ENCODE measurements around the gene GABRB3.
"Not testable (repeated sequence)": the region's sequence is repeated elsewhere in the genome, so short reads cannot be mapped to it uniquely, and the experiment has no call there.

Gene GABRB3

DNA sequence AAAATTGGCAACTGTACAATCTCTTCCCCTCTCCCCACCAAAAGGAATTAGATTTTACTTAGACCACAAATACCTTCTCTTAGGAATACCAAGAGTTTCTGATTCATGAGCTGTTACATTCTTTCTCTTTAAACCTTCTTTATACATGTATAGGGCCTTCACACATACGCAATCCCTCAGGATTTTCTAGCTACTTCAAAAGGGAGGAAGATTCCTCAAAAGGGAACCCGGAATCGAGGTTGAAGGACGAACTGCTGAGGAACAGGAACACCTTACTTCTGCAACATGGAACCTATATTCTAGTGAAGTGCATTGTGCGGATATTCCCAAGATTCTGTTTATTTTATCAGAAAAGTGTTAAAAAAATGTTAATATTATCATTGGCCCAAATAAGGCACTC lies 52.3 kb downstream of the GABRB3 start:
- Histone ChIP-seq H3K27ac (no peak overlapping the region), H3K4me3 (ENCODE audit: low read depth, low read length) (no peak overlapping the region), H3K27me3 (ENCODE audit: insufficient read depth, low read depth, severe bottlenecking) (no peaks in the 10 kb centered on the region), H3K9me3 (ENCODE audit: severe bottlenecking) (no peaks in the 10 kb centered on the region), H3K36me3 (no peaks in the 10 kb centered on the region; the same call in 1 of the 2 replicates)
- no peak for DNase-seq
- TF ChIP-seq CTCF (IDR thresholded peaks at IDR 0.05; ENCODE audit: low read depth, low read length), result no peak

- H3K27ac ChIP-seq; H3K4me3 ChIP-seq (ENCODE audit: low read depth, low read length): not testable (repeated sequence)
Measured at GRCh38 chr15:26719866-26720265, 53.0 kb downstream of the GABRB3 start.

GRCh38 chr15:26716069-26716468 lies 56.8 kb downstream of the GABRB3 start:
- H3K27me3 ChIP-seq (ENCODE audit: insufficient read depth, low read depth, severe bottlenecking), result no peaks in the 10 kb centered on the region
- no peak overlapping the region for H3K4me3 ChIP-seq (ENCODE audit: low read depth, low read length)
- H3K27ac ChIP-seq, result no peak overlapping the region
- no peak for DNase-seq
- no peaks in the 10 kb centered on the region for H3K9me3 ChIP-seq (ENCODE audit: severe bottlenecking)
- no peak for TF ChIP-seq CTCF (IDR thresholded peaks at IDR 0.05; ENCODE audit: low read depth, low read length)
- H3K36me3 ChIP-seq, result no peaks in the 10 kb centered on the region

More at GRCh38 chr15:26719866-26720265, 53.0 kb downstream of the GABRB3 start:
- H3K27me3 ChIP-seq (ENCODE audit: insufficient read depth, low read depth, severe bottlenecking); DNase-seq; H3K36me3 ChIP-seq; H3K9me3 ChIP-seq (ENCODE audit: severe bottlenecking): not testable (repeated sequence)

GRCh38 chr15:26713498-26713897 lies 59.4 kb downstream of the GABRB3 start:
- H3K27ac ChIP-seq, result no peak overlapping the region
- no peak overlapping the region for H3K4me3 ChIP-seq (ENCODE audit: low read depth, low read length)
- H3K27me3 ChIP-seq (ENCODE audit: insufficient read depth, low read depth, severe bottlenecking), result no peaks in the 10 kb centered on the region
- no peaks in the 10 kb centered on the region for H3K9me3 ChIP-seq (ENCODE audit: severe bottlenecking)
- no peak for DNase-seq
- no peak for TF ChIP-seq CTCF (IDR thresholded peaks at IDR 0.05; ENCODE audit: low read depth, low read length)
- H3K36me3 ChIP-seq, result no peaks in the 10 kb centered on the region

DNA sequence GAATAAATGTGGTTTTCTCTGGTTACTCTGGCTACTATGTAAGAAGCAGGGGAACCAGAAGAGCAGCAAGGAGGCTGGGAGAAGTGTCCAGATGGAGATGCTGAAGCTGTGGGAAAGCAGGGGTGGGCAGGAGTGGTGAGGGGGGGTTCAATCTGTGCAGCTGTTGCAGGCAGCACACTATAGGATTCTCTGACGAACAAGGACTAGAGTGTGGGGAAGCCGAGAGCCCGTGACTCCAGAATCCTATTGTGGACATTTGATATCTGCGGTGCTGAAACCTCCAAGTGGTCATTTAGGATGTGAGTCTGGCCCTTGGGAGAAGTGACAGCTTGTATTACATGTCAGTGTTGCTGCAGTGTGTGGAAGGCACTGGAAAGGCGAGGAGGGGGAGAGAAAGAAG lies 60.5 kb downstream of the GABRB3 start:
- no peaks in the 10 kb centered on the region for H3K36me3 ChIP-seq
- TF ChIP-seq CTCF (IDR thresholded peaks at IDR 0.05; ENCODE audit: low read depth, low read length), result no peak
- H3K27me3 ChIP-seq (ENCODE audit: insufficient read depth, low read depth, severe bottlenecking), result no peaks in the 10 kb centered on the region
- H3K4me3 ChIP-seq (ENCODE audit: low read depth, low read length), result no peak overlapping the region
- no peak overlapping the region for H3K27ac ChIP-seq
- H3K9me3 ChIP-seq (ENCODE audit: severe bottlenecking), result no peaks in the 10 kb centered on the region
- DNase-seq, result no peak

DNA sequence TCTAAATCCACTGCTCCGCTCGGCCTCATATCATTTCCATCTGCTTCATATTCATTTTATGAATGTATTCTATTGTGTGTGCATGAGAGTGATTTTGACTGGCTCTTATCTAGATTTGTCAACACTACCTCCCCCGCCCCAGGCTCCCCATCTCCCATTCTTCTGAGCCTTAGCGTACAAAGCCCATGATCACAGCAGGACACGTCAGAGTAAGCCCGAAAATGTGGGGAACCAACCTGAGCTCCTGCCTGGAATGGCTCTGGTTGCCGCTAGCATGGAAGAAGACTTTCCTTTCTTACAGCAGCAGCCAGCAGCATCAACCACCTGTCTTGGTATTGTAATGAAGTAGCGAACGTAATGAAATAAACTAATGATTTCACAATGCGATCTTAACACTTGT lies 61.4 kb downstream of the GABRB3 start:
- Histone ChIP-seq H3K27me3 (ENCODE audit: insufficient read depth, low read depth, severe bottlenecking) (no peaks in the 10 kb centered on the region), H3K4me3 (ENCODE audit: low read depth, low read length) (no peak overlapping the region)
- TF ChIP-seq CTCF (IDR thresholded peaks at IDR 0.05; ENCODE audit: low read depth, low read length), result no peak

More for the DNA sequence above, 61.4 kb downstream of the GABRB3 start:
- DNase-seq, result no peak
- no peak overlapping the region for H3K27ac ChIP-seq
- H3K36me3 ChIP-seq, result no peaks in the 10 kb centered on the region
- H3K9me3 ChIP-seq (ENCODE audit: severe bottlenecking), result no peaks in the 10 kb centered on the region

Measured in WERI-Rb-1 (cell line).